EH (cell line): ENCODE results near the gene ADAMTS2.

Source experiments
- DNase-seq: peaks from one replicate; pipeline ENCODE4 v3.0.0-alpha.2; 2015; ENCODE audit warnings: low read depth

ADAMTS2 gene

GRCh38 chr5:179371681-179372680 is 26.7 kb upstream of the ADAMTS2 start:
- peak; percentile 71 for DNase-seq

GRCh38 chr5:179371121-179371510 is 25.9 kb upstream of the ADAMTS2 start:
- peak; percentile 62 for DNase-seq

GRCh38 chr5:179370490-179371120 is 25.3 kb upstream of the ADAMTS2 start:
- no peak for DNase-seq

GRCh38 chr5:179369530-179369884 is 24.2 kb upstream of the ADAMTS2 start:
- no peak for DNase-seq

- no peak for DNase-seq
Measured at GRCh38 chr5:179368806-179369529, 23.7 kb upstream of the ADAMTS2 start.

GRCh38 chr5:179368126-179368805 is 23.0 kb upstream of the ADAMTS2 start:
- no peak for DNase-seq

GRCh38 chr5:179367491-179367890 is 22.2 kb upstream of the ADAMTS2 start:
- DNase-seq, result no peak

GRCh38 chr5:179362355-179362754 is 17.1 kb upstream of the ADAMTS2 start:
- no peak for DNase-seq

GRCh38 chr5:179361037-179361603 is 15.9 kb upstream of the ADAMTS2 start:
- DNase-seq, result no peak

- DNase-seq, result no peak
Measured at GRCh38 chr5:179357031-179357430, 11.8 kb upstream of the ADAMTS2 start.

GRCh38 chr5:179355976-179356974 is 11.0 kb upstream of the ADAMTS2 start:
- DNase-seq, result no peak

GRCh38 chr5:179354305-179354882 is 9.1 kb upstream of the ADAMTS2 start:
- no peak for DNase-seq

- no peak for DNase-seq
Measured at GRCh38 chr5:179348843-179349242, 3.6 kb upstream of the ADAMTS2 start.

GRCh38 chr5:179348011-179348530 is 2.8 kb upstream of the ADAMTS2 start:
- DNase-seq, result no peak

- DNase-seq, result no peak
Measured at GRCh38 chr5:179347581-179347980, 2.3 kb upstream of the ADAMTS2 start.

GRCh38 chr5:179346875-179347274 is 1.6 kb upstream of the ADAMTS2 start:
- peak; percentile 27 for DNase-seq

GRCh38 chr5:179346401-179346800 is 1.1 kb upstream of the ADAMTS2 start:
- DNase-seq, result peak; percentile 58

- no peak for DNase-seq
Measured at GRCh38 chr5:179345183-179345432, 153 bp downstream of the ADAMTS2 start.

- DNase-seq, result peak; percentile 39
Measured at GRCh38 chr5:179344431-179345182, 654 bp downstream of the ADAMTS2 start.
